GM19328 (cell line): ENCODE data around the gene RTTN.
"Not testable (repeated sequence)": the region's sequence is repeated elsewhere in the genome, so short reads cannot be mapped to it uniquely, and the experiment has no call there.

Experiments used
- ATAC-seq: cut with Tn5 transposase; IDR thresholded peaks from one replicate; pipeline ENCODE4 v1.9.1; 2021; ENCODE audit warnings: mild to moderate bottlenecking, moderate library complexity; ENCODE audit not compliant: unreplicated experiment

Gene RTTN, protein sequence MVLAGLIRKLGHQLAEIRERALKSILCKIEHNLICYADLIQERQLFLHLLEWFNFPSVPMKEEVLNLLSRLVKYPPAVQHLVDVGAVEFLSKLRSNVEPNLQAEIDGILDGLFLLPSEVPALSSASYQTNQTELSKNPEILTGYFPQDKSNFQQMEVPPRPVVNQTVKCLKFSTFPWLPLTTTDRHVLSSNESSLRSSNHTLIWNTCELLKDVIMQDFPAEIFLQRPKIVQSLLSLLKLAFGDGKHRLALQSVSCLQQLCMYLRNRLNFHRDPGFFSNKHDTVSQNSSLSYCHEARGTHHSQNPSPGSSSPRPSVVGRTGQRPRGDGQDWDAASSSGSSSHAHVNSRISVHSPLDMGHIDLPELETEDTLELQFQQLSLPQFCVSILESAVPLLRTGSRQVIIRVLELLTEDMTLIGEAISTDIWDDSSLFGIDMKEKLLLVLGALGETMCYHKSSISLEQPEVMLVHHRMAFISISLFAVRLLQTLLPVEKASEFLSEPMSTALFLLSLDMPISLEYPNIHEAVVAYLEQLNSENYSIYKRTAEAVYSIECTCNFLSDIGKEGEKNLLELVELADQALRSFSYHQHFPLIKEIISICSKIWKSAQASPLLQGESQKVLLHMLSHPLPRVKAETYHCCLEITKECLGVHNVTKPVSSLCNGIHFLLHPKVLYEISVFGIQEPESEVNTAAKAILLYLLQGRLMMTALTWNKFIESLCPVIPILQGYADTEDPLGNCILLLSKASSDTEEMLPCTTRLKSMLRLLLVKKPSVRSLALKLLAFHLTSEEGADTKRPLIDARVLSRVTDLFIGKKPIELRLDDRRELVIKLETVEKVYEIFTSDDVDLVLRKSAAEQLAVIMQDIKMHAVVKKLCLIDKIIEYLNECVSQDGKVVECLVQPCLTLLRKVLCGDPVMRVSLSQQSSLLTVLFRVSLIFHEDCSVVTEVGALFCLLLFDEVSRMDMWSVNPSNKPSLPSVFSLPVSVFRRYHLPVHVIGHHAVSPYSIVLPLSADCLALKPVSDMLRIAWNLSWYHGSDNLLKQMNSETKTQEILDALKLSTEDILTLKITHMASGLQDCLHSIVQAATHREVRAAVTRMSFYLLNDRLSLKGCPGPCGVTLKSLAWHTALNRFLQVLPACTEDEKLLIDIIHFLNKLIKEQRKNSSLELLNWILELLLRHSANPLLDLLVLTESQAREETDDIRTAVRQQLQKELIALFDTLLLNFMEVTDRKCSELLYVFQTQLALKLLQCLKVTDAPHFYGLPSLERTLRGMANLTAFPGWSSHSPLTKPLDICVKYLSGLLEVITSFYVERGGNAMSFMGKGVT (N-terminal part only)

DNA sequence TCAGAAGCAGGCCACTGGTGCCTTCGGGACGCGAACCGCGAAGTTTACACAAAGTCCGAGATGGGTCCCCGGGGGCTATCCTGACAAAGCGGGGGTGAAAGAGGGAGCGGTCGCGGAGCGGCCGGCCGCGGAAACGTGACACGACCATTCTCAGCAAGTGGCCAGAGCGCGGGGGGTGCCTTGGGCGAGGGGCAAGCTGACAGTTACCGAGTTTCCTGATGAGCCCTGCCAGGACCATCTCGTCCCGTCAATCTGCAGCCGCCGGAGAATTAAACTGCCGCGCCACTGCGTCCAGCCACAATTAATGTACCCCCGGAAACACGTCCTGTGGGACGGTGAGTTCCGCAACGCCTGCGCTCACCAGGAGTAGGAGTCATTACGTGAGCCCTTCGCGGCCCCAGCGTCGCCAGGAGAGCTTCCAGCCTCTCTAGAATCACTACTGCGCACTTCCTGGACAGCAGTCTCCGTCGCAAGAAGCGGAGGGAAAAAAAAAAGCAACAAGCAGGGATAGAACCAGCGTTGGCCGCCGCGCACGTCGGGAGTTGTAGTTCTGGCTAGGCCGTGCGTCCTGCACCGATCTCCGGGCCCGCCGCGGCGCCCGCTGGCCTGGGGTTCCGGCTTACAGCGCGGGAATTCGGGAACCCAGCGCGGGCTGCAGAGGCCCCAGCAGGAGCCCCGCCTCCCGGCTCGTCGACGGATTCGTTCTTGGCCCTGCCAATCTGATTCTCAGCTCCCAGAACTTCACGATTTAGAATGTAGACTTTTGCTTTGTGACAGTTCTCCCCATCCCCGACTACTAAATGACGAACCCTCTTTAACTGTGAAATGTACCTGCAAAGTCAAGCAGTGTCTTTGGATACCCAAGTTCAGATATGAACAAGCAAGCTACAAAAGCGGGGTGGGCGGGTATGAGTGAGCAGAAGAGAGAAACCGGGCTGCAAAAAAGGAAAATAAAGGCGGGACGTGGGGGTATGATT lies at the start of gene RTTN:
Gene RTTN (minus strand): TSS at position 267 of the 977 bp plus-strand sequence. CDS start 29 bp downstream, at position 238.
- ATAC-seq = peak; percentile 97

DNA sequence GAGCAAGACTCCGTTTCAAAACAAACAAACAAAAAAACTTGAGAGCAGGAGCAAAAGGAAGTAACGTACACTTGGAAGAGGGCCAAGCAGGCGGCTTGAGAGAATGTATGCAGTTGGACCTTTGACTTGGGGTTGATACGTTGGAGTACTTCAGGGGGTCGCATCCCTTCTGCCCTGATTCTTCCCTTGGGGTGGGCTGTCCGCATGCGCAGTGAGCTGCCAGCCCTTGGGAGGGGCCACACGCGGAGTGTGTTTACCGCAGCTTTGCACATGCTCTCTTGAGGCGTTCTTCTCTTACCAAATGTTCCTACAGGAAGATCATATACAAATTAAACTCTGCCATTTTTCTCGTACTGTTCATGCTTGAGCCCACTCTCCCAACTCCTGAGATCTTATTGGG lies 45.3 kb upstream of the RTTN start:
- no peak for ATAC-seq

DNA sequence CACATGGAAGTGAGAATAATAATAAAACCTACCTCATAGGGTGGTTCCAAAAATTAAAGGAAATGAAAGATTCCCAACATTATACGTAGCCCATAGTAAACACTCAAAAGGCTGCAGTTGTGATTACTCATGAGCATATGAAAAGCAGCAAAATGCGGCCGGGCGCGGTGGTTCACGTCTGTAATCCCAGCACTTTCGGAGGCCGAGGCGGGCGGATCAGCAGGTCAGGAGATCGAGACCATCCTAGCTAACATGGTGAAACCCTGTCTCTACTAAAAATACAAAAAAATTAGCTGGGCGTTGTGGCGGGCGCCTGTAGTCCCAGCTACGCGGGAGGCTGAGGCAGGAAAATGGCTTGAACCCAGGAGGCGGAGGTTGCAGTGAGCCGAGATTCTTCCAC lies 44.4 kb upstream of the RTTN start:
- ATAC-seq = not testable (repeated sequence)

DNA sequence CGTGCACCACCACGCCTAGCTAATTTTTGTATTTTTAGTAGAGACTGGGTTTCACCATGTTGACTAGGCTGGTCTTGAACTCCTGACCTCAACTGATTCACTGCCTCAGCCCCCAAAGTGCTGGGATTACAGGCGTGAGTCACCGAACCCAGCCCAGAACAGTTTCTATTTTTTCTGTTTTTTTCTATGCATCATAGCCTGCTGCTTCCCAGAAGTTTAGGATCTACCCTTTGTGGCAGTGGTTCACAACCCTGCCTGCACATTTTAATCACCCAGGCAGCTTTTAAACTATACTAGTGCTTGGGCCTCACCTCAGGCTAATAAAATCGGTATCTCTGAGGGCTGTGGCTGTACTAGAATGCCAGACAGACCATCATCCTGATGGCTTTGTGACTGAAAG lies 43.6 kb upstream of the RTTN start:
- ATAC-seq = no peak

DNA sequence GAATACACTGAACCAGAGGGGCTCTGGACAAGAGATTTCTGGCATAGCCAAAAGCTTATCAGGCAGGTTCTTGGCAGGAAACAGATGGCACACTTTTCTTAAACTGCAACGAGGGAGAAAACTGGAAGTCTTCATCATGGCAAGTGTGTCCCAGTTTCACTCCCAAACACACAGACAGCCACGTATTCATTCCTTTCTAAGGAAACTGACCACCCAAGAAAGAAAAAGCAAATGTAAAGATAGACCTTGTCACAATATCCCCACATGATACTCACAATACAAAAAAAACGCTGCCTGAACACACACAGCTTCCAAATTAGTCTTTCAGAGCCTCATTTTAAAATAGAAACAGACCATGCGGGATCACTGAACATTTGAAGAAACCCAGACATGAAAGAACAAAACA lies 40.6 kb upstream of the RTTN start:
- no peak for ATAC-seq

DNA sequence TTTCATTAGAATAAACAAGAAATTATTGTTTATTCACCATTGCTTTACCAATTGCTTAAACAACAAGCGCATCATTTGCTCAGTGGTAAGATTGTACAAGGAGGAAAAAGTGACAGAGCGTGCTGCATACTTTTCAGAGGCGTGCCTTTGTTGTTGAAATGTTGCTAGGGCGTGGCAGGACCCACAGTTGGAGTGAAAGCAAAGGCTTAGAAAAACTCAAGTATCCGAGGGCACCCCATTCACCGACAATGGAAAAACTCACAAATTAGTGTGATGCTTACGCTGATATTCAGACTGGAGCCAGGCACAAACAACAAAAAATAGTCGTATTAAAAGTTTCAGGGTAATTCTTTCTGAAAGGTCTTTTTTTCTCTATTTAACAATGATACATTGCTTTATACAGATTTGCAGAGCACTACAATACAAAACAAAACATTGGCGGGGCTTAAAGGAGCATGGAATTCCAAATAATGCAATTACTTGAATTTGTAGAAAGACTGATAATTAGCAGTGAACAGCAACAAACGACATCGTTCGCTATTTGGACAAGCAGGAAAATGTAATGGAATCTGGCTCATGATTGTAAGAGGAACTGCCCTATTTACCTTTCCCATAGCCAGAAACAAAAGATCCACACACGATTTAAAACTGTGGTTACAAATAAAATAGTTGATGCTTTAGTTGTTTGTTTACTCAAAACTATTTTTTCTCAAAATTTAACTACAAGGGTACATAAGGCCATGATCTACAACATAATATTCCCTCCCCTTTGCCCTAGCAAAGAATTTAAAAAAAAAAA lies 37.8 kb upstream of the RTTN start:
- no peak for ATAC-seq

DNA sequence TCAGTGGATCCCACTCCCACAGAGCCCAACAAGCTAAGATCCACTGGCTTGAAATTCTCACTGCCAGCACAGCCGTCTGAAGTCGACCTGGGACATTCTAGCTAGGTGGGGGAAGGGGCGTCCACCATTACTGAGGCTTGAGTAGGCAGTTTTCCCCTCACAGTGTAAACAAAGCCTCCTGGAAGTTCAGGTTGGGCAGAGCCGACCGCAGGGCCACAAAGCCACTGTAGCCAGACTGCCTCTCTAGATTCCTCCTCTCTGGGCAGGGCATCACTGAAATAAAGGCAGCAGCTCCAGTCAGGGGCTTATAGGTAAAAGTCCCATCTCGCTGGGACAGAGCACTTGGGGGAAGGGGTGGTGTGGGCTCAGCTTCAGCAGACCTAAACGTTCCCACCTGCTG lies 31.4 kb upstream of the RTTN start:
- not testable (repeated sequence) for ATAC-seq

DNA sequence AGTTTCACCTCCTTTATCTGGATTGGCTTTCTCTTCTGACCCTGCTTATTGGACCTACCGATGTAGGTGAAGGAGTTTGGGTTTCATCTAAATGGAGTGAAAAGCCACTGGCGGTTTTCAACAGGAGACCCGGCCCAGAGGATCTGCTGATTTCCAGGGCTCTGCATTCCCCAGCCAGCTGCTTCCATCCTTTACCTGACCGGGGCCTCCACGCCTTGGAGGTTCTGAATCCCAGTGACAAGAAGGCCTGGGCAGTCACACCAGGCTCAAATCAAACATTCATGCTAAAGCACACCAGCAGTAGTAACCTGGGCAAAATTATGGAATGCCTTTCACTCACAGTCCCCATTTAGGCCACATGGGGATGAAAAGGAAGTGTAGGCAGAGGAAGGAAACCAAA lies 30.0 kb upstream of the RTTN start:
- no peak for ATAC-seq

DNA sequence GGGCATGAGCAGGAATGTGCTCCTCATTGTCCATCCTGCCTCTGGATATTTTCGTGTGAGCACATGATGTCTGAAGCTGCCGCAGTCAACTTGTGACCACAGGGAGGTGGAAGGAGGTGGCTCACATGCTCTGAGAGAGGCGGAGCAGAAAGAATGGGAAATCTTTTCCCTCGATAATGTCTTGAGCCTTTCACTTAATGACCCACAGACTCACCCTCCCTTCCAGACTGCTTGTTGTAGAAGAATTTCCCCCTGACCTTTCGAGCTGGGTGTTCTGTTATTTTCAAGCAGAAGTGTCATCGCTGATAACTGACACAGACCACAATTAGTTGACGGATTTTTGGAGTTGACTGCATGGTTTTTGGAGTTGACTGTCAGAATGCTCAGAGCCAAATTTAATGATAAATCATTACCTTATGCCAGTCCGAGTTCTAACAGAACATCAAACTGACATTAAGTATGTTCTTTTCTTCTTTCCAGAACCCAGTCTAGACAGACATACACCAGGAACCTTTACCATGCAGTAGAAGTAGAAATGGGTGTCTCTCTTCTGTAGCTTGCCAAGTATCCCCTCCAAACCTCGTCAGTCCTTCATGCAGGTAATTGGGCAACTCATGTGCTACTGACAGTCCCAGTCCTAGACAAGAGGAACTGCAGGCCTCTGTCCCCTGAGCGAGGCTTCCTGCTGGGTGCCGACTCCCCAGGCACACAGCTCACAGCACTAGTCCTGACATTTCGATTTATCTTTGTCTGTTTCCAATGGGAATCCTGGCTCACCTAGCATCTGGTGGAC lies 29.4 kb upstream of the RTTN start:
- no peak for ATAC-seq

DNA sequence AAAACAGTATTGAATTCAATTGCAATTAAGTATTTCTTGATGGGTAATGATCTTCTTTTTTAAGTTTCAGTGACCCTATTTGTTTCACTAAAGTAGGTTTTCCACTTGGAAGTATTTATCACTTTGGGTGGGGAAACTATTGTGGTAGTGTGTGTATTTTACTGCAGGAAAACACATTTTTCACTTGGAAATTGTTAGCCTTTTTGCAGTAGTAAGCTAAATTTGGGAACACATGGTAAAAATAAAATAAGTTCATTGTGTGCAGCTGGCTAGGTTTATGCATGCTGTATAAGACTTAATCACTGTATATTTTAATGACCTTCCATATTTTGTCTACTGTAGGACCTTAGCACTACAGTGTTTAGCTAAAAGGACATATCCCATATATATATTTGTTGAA lies 28.5 kb upstream of the RTTN start:
- ATAC-seq = no peak

DNA sequence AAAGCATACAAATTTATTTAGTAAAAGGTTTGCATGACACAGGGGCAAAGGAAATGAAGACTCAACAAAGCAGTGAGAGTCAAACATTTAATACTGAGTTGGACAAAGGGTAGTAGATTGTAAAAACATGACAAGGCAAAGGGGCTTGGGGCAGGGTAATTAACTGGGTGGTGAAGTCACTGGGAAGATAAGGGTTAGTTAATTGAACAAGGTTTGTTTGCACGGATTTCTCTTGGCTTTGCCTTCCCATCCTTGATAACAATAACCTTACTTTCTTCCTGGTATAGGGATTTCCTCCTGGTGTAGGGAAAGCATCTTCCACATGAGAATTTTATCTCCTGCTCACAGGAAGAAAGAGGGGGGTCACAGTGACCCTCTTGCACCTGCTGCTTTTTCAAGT lies 26.8 kb upstream of the RTTN start:
- ATAC-seq = no peak

DNA sequence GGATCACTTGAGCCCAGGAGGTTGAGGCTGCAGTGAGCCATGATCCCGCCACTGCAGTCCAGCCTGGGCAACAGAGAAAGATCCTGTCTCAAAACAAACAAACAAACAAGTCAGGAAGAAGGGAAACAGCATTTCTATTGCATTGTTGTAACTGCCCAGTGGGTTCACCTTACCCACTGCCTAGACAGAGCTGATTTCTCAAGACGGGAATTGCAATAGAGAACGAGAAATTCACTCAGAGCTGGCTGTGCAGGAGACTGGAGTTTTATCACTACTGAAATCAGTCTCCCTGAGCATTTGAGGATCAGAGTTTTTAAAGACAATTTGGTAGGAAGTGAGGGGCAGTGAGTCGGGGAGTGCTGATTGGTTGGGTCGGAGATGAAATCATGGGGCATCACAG lies 24.2 kb upstream of the RTTN start:
- ATAC-seq = no peak

DNA sequence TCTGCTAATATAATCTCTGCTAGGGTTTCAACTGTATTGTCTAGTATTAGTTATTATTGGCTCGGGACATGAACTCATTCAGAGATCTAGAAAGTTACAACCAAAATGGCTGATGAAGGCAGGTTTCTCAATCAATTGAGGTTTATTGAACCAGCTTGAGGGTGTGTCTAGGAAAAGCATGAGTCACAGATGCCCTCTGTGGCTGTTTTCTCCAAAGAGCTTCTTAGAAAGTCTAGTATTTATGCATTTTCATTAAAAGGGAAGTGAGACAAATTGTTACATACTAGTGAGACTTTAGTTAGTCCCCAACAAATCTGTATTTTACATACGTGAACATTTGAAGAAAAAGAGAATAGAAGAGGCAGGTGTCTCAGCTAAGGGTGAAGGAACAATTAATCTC lies 23.0 kb upstream of the RTTN start:
- no peak for ATAC-seq

DNA sequence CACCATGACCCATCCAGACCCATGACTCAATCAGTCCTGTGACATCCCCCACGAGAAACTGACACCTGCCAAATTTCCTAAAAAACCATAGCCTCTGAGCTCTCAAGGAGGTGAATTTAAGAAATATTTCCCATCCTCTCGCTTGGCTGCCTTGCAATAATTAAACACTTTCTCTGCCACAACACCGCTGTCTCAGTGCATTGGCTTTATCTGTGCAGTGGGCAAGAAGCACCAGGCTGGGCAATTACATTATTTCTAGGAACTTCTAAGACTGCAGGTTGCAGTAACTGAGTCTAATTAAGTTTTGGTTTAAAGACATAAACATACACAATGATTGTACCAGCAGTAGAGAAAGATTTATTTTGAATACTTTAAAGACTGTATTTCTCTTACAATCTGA lies 22.0 kb upstream of the RTTN start:
- ATAC-seq = no peak

DNA sequence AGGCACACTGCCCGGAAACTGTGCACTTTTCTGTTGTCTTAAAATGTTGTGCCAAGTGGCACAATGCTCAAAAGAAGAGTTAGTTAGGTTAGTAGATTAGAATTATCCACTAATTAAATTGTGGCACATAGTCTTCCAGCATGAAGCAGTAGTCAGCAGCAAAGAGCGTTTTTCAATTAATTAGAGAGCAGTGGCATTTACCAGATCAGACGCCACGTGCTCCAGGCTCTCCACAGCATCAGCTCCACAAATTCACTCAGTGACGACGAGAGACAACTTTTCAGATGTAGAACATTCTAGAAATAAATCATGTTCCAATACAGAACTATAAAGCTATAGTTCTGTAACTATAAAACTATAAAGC lies 16.4 kb upstream of the RTTN start:
- no peak for ATAC-seq

DNA sequence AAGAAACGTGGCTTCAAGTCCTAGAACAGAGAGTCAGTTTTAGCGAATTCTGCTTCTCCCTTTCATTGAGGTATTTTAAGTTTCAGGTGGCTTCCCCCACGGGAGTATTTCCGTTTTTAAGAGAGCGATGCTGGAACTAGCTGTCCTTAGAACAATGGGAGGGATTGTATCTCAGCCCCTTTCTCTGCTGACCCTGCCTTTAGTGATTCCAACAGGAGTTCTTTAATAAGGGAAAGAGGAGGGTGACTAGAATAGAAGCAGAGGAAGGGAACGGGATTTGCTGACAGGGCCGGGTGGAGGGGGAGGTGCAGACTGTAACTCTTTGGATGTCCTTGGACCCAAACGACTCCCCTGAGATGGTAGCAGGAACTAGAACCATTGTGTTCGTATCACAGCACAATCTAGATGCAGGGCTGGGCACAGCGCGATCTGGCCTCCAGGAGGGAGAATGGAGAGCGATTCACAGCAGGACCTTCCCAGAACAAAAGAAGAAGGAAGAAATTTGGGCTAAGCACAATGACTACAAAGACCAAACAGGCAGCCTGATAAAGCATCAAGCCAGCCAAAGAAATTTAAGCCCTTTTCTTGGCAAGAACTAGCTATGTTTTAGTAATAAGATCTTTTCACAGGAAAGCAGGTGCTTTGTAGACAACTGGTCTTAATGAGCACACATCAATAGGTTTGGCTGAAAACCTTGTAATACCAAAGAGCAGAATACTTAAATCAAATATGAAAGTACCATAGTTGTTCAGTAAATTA lies 15.8 kb upstream of the RTTN start:
- ATAC-seq = no peak

DNA sequence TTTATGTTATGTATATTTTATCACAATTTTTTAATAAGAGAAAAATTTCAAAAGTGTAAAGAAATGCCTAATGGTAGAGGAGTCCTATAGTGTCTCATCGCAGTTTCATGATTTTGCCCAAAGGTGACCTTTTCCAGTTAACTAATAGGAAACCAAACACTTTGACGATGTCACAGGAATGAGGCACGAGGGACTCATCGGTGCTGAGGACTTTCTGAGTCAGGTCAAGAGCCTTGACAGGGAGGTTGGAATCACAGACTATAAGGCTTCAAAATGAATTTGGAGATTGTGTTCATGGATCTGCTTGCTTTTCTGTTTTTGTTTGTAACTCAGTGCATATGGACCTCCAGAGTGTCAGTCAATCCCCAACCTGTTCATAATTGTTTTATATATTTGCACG lies 15.1 kb upstream of the RTTN start:
- ATAC-seq = no peak

DNA sequence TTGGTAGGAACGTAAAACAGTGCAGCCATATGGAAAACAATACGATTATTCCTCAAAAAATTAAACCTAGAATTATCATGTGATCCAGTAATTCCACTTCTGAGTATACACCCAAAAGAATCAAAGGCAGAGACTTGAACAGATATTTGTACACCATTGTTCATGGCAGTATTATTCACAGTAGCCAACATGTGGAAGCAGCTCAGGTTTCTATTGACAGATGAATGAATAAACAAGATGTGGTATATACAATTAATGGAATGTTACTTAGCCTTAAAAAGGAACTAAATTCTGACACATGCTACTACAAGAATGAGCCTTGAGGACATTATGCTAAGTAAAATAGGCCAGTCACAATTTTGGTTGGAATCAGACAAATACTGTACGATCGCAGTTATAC lies 14.2 kb upstream of the RTTN start:
- ATAC-seq = no peak
